Testis (tissue), 2 donors: Measurements from ENCODE around the gene F2.

Experiments
- POLR2A ChIP-seq: fragments of 450-650 bp; IDR thresholded peaks from one replicate; pipeline ENCODE4 v1.6.1; 2017; ENCODE audit warnings: antibody characterized with exemption, mild to moderate bottlenecking, moderate library complexity
- TF ChIP-seq, protein P1 (sequence below), 3 experiments: fragments of 450-650 bp in 2 of 3; fragments of 200-600 bp in 1 of 3; sonication (generic) in 1 of 3; IDR thresholded peaks; one replicate each; pipeline ENCODE4 v1.5.1; 2016 to 2019; ENCODE audit warnings: antibody characterized with exemption in 3 of 3, mild to moderate bottlenecking in 2 of 3, moderate library complexity in 1 of 3

GRCh38 chr11:46762248-46762647 lies 43.2 kb downstream of the F2 start:
- TF ChIP-seq, protein P1, sequence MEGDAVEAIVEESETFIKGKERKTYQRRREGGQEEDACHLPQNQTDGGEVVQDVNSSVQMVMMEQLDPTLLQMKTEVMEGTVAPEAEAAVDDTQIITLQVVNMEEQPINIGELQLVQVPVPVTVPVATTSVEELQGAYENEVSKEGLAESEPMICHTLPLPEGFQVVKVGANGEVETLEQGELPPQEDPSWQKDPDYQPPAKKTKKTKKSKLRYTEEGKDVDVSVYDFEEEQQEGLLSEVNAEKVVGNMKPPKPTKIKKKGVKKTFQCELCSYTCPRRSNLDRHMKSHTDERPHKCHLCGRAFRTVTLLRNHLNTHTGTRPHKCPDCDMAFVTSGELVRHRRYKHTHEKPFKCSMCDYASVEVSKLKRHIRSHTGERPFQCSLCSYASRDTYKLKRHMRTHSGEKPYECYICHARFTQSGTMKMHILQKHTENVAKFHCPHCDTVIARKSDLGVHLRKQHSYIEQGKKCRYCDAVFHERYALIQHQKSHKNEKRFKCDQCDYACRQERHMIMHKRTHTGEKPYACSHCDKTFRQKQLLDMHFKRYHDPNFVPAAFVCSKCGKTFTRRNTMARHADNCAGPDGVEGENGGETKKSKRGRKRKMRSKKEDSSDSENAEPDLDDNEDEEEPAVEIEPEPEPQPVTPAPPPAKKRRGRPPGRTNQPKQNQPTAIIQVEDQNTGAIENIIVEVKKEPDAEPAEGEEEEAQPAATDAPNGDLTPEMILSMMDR (IDR thresholded peaks at IDR 0.05), result no peak
- TF ChIP-seq POLR2A, result no peak
